Activated CD4-positive, alpha-beta T cell treated with anti-CD3 and anti-CD28 coated beads for 24 hours (primary cell): ENCODE measurements around the gene ITIH6.
"Not testable (repeated sequence)": the region's sequence is repeated elsewhere in the genome, so short reads cannot be mapped to it uniquely, and the experiment has no call there.

ENCODE experiments used
- DNase-seq, 2 donors: peaks; one replicate each; pipeline ENCODE4 v3.0.0-alpha.2; 2020; ENCODE audit warnings: low read depth in 2 of 2

ITIH6 gene

GRCh38 chrX:54798137-54798536 lies at the start of gene ITIH6:
Gene ITIH6, minus strand, starts transcription at chrX:54798255. Its CDS starts 45 bp downstream, at chrX:54798210.
- no peak for DNase-seq

DNA sequence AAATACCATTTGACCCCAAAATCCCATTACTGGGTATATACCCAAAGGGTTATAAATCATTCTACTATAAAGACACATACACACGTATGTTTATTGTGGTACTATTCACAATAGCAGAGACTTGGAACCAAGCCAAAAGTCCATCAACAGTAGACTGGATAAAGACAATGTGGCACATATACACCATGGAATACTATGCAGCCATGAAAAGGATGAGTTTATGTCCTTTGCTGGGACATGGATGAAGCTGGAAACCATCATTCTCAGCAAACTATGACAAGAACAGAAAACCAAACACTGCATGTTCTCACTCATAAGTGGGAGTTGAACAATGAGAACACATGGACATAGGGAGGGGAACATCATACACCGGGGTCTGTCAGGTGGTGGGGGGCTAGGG lies 49.6 kb upstream of the ITIH6 start:
- not testable (repeated sequence) for DNase-seq

DNA sequence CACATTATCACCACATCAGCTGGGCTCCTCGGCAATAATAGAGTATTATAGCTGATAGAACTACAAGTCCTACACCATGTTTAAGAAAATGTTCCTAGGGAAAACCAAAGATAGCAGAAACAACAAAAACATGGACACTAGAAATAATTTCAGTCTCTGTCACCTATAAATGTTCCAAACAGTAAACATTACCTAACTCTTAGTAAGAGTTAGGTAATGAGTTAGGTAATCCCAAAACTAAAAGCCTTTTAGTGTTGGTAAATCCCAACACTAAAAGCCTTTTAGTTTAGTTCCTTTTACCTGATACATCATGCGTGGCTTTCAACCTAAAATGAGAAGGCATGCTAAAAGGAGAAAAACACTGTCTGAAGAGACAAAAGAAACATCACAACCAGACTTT lies 45.0 kb upstream of the ITIH6 start:
- DNase-seq, result no peak

DNA sequence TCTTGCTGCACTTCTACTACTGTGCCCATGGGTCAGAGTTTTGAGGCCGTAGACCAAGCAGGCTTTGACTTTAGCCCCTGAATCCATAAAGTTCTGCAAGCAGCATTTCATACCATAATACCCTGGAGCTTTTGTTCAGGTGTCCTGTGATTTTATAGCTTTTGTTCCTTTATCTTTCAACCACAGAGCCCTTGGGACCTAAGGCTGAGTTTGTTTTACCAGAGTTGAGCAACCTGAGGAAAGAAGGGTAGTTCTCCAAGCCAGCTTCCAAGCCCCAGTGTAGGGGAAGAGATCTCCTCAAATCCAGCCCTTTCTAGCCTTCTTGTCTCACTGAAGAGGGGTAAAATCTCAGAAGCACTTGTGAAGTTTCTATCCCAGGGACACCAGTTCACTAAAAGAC lies 44.6 kb upstream of the ITIH6 start:
- DNase-seq, result no peak

DNA sequence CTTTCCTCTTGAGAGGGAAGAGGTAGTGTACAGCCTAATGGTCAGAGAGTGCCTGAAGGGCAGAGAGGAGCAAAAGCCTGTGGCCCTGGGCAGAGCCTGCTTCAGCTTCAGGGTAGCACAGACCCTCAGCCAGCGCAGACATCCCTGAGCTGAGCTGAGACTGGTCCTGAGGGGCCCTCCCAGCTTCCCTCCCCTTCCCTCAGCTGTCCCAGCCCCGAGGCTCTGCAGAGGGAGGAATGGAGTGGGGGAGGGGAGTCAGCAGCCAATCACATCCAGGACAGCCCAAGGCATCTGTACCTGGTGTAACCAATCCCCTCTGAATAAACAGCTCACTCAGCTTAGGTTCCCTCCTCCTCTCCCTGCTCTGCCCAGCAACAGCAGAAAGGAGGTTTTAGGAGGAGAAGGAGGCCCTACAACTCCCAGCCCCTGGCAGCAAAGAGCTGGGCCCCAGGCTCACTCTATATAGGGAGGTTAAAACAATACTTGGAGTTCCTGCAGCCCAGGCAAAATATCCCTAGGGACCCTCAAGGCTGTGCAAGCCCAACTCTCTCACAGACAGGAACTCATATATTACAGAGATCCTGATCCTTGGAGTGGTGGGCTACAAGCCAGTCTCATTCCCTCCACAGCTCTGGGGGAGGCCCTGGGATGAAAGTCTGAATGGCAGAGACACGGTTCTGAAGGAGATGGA lies 43.3 kb upstream of the ITIH6 start:
- DNase-seq, result not testable (repeated sequence)

GRCh38 chrX:54838583-54838982 lies 40.5 kb upstream of the ITIH6 start:
- DNase-seq, result no peak

DNA sequence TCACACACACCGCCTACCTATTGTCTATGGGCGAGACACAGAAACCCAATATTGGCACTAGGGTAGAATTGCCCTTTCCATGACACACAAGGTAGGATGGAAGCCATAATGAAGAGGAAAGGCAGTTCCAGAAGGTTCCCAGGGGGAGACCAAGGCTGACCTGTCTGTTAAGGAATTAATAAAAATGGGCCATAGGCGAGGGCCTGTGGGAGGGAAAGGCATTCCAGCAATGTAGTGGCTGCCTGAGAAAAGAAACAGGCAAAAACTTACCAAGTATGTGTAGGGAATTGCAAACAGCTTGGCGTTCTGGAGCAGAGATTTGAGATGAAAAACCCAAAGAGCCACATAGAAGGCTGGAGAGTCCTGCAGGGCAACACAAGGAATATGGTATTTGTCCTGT lies 28.5 kb upstream of the ITIH6 start:
- DNase-seq, result no peak

DNA sequence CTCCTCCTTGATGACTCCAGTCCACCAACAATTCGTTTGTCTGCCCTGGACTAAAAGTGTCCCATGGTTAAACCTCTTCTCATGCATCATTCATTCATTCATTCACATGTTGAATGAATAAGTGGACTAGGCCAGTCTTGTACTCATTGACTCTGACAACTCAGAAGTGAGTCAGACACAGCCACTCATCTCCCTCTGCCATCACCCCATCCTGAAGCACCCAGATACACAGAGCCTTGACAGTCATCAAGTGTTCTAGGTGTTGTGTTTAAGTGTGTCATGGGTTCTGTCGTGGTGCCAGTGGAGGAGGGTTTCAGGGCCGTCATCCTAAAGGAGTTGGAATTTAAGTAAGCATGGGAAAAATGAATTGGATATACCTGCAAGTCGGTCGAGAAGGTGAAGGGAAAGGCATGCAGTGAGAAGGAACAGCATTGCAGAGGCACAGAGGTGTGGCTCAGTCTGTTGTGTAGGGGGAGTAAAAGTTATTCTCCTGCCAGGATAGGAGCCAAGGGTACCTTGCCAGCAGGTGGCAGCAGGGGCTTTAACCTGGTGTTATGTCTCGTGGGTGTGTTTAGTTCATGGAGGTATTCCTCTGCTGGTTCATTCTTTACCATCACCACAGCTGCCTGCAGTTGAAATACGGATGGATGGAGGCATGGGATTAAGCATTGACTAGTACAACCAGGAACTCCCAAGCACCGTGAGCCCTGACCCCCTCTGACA lies 27.8 kb upstream of the ITIH6 start:
- no peak for DNase-seq

- no peak for DNase-seq
Observed at GRCh38 chrX:54824722-54825121, 26.7 kb upstream of the ITIH6 start.

GRCh38 chrX:54824195-54824594 lies 26.1 kb upstream of the ITIH6 start:
- DNase-seq, result no peak

DNA sequence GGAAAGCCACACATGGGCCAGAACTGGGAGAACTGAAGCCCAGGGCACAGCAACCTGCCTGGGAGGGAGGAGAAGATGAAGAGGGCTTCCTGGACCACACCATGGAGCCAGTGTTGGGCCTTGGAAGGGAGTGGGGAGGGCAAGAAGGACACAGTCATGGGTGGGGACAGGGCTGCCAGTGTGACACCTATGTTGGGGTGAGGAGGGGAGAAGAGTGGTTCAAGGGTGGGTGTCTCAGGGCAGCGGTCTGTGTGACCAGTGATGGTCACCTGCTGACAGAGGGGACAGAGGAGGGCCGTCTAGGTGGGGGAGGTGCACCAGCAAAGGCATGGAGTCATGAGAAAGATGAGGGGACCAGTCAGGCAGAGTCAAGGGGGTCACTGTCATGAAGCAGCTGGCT lies 23.3 kb upstream of the ITIH6 start:
- no peak for DNase-seq

DNA sequence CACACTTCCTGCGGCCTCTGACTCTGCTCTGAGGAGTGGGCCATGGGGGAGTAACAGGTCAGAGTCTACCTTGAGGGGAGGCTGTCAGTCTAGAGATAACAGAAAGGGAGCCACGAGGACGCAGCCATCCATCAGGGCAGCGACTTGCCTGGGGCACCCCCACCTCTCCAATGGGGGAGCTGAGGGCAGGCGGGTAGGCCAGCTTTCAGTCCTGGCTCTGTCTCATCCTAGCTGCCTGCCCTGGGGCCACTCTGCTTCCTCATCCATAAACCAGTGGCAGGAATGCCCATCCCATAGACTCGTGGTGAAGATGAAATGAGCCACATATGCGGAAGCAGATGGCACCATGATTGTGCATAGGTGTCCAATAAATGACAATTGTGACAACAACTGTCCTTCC lies 22.7 kb upstream of the ITIH6 start:
- DNase-seq, result no peak

- no peak for DNase-seq
Observed at GRCh38 chrX:54819201-54819600, 21.1 kb upstream of the ITIH6 start.

GRCh38 chrX:54818221-54818620 lies 20.2 kb upstream of the ITIH6 start:
- no peak for DNase-seq

DNA sequence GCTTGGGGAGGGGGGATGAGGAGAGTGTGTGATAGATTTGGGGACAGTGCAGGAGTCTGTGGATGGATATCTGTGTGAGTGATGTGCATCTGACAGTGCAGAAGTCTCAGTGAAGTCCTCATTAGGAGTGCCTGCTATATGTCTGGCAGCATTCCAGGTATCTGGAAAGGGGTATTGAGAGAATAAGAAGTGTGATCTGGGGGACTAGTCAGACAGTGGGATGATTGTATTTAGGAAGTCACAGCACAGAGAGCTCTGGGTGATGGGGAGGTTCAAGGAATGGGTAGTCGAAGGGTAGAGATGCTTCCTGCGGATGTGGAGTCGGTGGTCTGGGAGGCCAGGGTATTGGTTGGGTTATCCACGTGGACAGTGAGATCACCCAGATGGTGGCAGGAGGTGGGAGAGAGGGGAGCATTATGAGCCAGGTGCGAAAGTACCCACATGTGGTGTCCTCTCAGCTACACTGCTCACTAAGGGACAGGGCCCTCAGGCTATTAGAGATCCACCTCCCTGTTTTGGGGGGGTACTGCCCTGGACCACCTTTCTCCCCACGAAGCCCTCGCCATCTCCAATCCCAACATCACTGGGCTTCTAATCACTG lies 19.3 kb upstream of the ITIH6 start:
- DNase-seq, result no peak

DNA sequence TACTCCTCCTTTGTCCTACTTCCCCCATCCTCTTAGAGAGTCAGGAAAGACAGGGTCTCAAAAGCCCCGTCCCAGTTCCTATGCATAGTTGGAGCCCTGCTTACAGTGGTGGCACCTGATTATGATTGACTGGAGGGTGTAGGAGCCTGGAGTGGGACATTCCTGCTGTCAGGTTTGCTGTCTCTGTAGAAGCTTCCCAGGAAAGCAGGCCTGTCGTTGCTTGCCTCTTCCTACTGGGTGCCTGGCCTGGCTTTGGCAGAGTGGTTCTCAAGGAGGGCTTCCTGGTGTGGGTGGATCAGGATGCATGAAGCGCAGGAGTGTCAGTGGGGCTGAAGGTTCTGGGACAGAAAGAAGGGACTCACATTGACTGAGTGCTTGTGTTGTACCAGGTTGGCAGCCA lies 14.3 kb upstream of the ITIH6 start:
- no peak for DNase-seq

- no peak for DNase-seq
Observed at GRCh38 chrX:54811301-54811885, 13.3 kb upstream of the ITIH6 start.

DNA sequence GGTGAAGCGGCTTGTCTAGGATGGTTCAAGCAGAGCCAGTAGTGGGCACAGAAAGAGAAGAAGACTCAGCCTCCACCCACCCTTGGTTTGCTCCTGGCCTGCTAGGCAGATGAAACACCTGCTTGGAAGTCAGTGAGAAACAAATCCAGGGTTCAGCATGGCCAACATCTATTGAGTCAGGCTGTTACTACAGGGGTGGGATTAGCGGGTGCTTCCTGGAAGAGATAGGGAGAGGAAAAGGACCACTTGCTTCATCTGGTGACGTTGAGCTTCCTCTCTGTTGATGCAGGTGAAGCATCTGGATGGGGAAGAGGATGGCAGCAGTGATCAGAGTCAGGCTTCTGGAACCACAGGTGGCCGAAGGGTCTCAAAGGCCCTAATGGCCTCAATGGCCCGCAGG lies 12.5 kb upstream of the ITIH6 start:
- no peak for DNase-seq

GRCh38 chrX:54808605-54809483 lies 10.8 kb upstream of the ITIH6 start:
- peak; percentile 74 to 79 for DNase-seq

DNA sequence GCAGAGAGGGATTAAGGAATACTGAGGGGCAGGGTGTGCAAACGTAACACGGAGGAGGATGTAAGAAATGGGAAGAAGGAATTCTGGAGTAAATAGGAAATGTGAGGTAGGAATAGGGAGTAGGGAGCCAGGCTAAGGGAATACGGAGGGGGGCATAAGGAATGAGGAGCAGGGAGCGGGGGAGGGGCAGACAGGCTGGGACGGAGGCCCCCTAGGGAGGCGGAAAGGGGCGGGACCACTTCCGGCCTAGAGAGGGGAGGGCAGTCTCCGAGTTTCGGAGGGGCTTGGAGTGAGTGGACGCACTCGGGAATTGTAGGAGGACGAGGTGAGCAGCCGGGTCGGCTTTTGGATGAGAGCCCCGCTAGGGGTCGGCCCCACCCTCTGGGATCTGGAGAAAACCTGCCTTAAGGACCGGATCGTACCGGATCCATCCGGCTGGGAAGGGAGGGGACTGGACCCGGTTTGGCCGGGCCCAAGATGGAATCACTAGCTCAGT lies 10.1 kb upstream of the ITIH6 start:
- no peak for DNase-seq

DNA sequence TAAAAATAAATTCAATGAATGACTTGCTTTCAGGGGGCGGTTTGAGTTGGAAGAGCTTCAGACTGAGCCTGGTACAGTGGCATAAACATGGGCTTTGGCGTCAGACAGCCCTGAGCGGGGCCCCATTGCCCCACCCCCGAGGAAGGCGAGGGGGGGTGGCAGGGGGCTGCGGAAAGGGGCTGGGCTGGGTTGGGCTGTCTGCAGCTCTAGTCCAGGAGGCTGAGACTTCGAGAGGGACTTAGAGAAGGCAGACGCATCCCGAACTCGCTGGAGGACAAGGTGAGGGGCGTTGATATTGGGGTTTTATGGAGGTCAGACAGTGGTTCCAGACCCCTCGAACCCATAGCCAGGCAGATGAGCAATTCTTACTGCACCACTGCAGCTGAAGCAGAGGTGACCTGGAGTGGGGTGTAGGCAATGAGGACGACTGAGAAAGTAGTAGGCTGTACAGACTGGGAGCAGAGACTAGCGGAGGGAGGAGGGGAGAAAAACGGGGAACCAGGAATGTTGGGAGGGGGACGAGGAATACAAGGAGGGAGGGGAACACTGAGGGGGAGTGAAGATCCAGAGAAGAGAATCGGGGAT lies 9.6 kb upstream of the ITIH6 start, which contains the start of gene MAGED2:
Gene MAGED2 (plus strand): TSS at position 222 of the 585 bp plus-strand sequence. CDS start 1,587 bp downstream, outside the sequence.
- no peak for DNase-seq
